Measurements from ENCODE around the gene MEGF8.

GRCh38 chr19:42355896-42356295 lies 30.5 kb downstream of the MEGF8 start:
- TF ChIP-seq, protein P1, sequence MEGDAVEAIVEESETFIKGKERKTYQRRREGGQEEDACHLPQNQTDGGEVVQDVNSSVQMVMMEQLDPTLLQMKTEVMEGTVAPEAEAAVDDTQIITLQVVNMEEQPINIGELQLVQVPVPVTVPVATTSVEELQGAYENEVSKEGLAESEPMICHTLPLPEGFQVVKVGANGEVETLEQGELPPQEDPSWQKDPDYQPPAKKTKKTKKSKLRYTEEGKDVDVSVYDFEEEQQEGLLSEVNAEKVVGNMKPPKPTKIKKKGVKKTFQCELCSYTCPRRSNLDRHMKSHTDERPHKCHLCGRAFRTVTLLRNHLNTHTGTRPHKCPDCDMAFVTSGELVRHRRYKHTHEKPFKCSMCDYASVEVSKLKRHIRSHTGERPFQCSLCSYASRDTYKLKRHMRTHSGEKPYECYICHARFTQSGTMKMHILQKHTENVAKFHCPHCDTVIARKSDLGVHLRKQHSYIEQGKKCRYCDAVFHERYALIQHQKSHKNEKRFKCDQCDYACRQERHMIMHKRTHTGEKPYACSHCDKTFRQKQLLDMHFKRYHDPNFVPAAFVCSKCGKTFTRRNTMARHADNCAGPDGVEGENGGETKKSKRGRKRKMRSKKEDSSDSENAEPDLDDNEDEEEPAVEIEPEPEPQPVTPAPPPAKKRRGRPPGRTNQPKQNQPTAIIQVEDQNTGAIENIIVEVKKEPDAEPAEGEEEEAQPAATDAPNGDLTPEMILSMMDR (conservative IDR thresholded peaks at IDR 0.05; ENCODE audit: low read depth, low read length) = no peak
- TF ChIP-seq EZH2 (IDR thresholded peaks at IDR 0.05; ENCODE audit: low read length, unreplicated experiment) = no peak
- TF ChIP-seq EZH2phosphoT487 (IDR thresholded peaks at IDR 0.05; ENCODE audit: borderline replicate concordance, low read length) = no peak
